Measurements from ENCODE around the gene CGN. TPM values are rescaled to one million over a fixed set of nuclear protein-coding genes. Genes with fewer than 3 reads are reported as not detected.

Gene CGN
- total RNA-seq, 1 experiment from 2014 or later, result 30.9 TPM

DNA sequence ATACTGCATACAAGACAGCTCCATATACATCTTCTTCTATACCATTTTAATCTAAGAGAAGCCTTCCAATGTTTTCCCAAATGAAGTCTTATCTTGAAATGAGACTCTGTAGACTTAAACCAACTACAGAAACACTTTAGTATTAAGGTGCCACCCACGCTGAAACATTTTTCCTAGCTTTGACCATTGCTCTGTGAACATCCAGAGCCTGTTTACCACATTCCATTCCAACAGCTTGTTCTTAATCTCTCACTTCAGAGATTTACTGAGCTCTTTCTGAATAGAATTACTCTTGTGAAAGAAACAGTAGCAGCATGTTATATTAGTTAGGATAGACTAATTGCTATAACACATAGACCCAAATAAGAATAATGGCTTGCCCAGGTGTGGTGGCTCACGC, 32.3 kb upstream of the CGN start:
- no peak overlapping the region for H2BK15ac ChIP-seq (ENCODE audit: low read depth, low read length)
- no peak overlapping the region for H2BK20ac ChIP-seq (ENCODE audit: low read depth, low read length, poor library complexity, severe bottlenecking)
- H2AFZ ChIP-seq (ENCODE audit: low read length), result no peak overlapping the region
- H3K9ac ChIP-seq (ENCODE audit: extremely low read depth, insufficient read length, low read length), result no peak overlapping the region
- no peaks in the 10 kb centered on the region for H3K79me1 ChIP-seq (ENCODE audit: insufficient read depth, low read depth, low read length, poor library complexity, severe bottlenecking)
- H3K56ac ChIP-seq (ENCODE audit: insufficient read length, low read depth, low read length), result no peak overlapping the region
- no peak overlapping the region for H4K91ac ChIP-seq (ENCODE audit: insufficient read length, low read depth, low read length)
- H2BK120ac ChIP-seq (ENCODE audit: low read depth, low read length, poor library complexity, severe bottlenecking), result no peak overlapping the region
- H3K4me1 Mint-ChIP-seq, result peaks cover 0 to 2% of the 10 kb centered on the region in 2 experiments; a peak in 2 of 4 replicates
- H3K14ac ChIP-seq (ENCODE audit: insufficient read depth, low read length), result no peak overlapping the region
- no CpG with 5 or more reads among the region's 2 CpGs for WGBS (ENCODE audit: extremely low coverage, insufficient read length, low lambda C conversion rate)
- H3K18ac ChIP-seq (ENCODE audit: insufficient read length, low read depth, low read length), result no peak overlapping the region
- no peaks in the 10 kb centered on the region for H3K9me3 ChIP-seq (ENCODE audit: control insufficient read depth, low read depth, low read length)
- H3K9me3 Mint-ChIP-seq, result peaks cover 4 to 6% of the 10 kb centered on the region in 2 experiments; a peak in 4 of 5 replicates
- no peak for DNase-seq
- H3K27me3 Mint-ChIP-seq (ENCODE audit: low read depth), result no peaks in the 10 kb centered on the region
- no peak overlapping the region for H3K4ac ChIP-seq (ENCODE audit: low read depth, low read length)
- peaks cover 0 to 5% (median 0%) of the 10 kb centered on the region in 3 experiments; a peak in 2 of 7 replicates for H3K36me3 Mint-ChIP-seq (ENCODE audit: insufficient read depth in 1 of 3, low read depth in 3 of 3)
- TF ChIP-seq, protein P1, sequence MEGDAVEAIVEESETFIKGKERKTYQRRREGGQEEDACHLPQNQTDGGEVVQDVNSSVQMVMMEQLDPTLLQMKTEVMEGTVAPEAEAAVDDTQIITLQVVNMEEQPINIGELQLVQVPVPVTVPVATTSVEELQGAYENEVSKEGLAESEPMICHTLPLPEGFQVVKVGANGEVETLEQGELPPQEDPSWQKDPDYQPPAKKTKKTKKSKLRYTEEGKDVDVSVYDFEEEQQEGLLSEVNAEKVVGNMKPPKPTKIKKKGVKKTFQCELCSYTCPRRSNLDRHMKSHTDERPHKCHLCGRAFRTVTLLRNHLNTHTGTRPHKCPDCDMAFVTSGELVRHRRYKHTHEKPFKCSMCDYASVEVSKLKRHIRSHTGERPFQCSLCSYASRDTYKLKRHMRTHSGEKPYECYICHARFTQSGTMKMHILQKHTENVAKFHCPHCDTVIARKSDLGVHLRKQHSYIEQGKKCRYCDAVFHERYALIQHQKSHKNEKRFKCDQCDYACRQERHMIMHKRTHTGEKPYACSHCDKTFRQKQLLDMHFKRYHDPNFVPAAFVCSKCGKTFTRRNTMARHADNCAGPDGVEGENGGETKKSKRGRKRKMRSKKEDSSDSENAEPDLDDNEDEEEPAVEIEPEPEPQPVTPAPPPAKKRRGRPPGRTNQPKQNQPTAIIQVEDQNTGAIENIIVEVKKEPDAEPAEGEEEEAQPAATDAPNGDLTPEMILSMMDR (conservative IDR thresholded peaks at IDR 0.05), result no peak
- no peak overlapping the region for H2BK5ac ChIP-seq (ENCODE audit: insufficient read length, low read length)
- no peak overlapping the region for H3T11ph ChIP-seq (ENCODE audit: low read length)
- no peak overlapping the region for H2AK5ac ChIP-seq (ENCODE audit: insufficient read length, low read length)
- H3K79me2 ChIP-seq (ENCODE audit: insufficient read depth, low read length), result no peaks in the 10 kb centered on the region
- H4K5ac ChIP-seq (ENCODE audit: insufficient read length, low read depth, low read length), result no peak overlapping the region
- H3K23me2 ChIP-seq (ENCODE audit: insufficient read length, low read depth, low read length, poor library complexity, severe bottlenecking), result no peaks in the 10 kb centered on the region
- no peak overlapping the region for H3K4me3 Mint-ChIP-seq
- no peak overlapping the region for H4K8ac ChIP-seq (replicated peaks; ENCODE audit: insufficient read length, low read depth, low read length)
- no peak overlapping the region for H3K27ac ChIP-seq (ENCODE audit: insufficient read length, low read depth, low read length)
- no peak overlapping the region for H3K23ac ChIP-seq (ENCODE audit: insufficient read length, low read depth, low read length)
- H3K4me1 ChIP-seq (ENCODE audit: insufficient read depth, low read length), result no peaks in the 10 kb centered on the region
- H3K27me3 ChIP-seq (ENCODE audit: insufficient read depth, low read length), result no peaks in the 10 kb centered on the region
- H3K4me2 ChIP-seq (ENCODE audit: insufficient read depth, insufficient read length, low read length), result no peak overlapping the region
- no peaks in the 10 kb centered on the region for H4K20me1 ChIP-seq (ENCODE audit: control insufficient read depth, insufficient read depth, insufficient read length)
- no peak overlapping the region for H2BK12ac ChIP-seq (ENCODE audit: insufficient read length, low read depth, low read length)
- no peak overlapping the region for H3K27ac Mint-ChIP-seq
